ENCODE data around the gene ELOB. TPM values are rescaled to one million over a fixed set of nuclear protein-coding genes. Genes with fewer than 3 reads are reported as not detected.

ELOB gene
- total and polyA plus RNA-seq, 10 of the 15 experiments (the other 5 are each of a cell fraction or from before 2014, with no cell fraction given) = 86.9 to 823 (median 263) TPM

GRCh38 chr16:2753733-2754020, 23.4 kb downstream of the ELOB start:
- in situ Hi-C loops (cut with MboI) (no loop called here), intact Hi-C loops (cut with micrococcal nuclease; ENCODE audit: unreplicated experiment) (loop anchor here (2.0 kb wide), 1 partner anchor 23 kb away; the partner anchor contains the start of gene ELOB)
- RAD21 ChIA-PET (ENCODE audit: unreplicated experiment) = interaction anchor here (0.6 to 1.3 kb wide), 6 partner anchors 21 to 1458 kb away, joined by 3 to 4 read pairs (median 3); partner anchors contain the start of genes ELOB and PRSS27
- Histone ChIP-seq H3K36me3 (ENCODE audit: control insufficient read depth in 2 of 2, insufficient read depth in 2 of 2, low read length in 1 of 2) (peaks cover 16 to 27% of the 10 kb centered on the region in 2 experiments), H3K9ac (ENCODE audit: control insufficient read depth, insufficient read depth, low read length) (peak overlapping the region; percentile 98), H3K79me2 (ENCODE audit: control insufficient read depth, insufficient read depth, low read length) (peaks cover 73% of the 10 kb centered on the region), H3K4me1 (ENCODE audit: control insufficient read depth, insufficient read depth, low read length) (peaks cover 17% of the 10 kb centered on the region; the same call in 1 of the 2 replicates), H3K27me3 (replicated peaks in 1 of 2; ENCODE audit: control insufficient read depth in 2 of 2, insufficient read depth in 2 of 2, low read length in 1 of 2) (no peaks in the 10 kb centered on the region), H3K4me3 (peak overlapping the region; percentile 98), H4K20me1 (ENCODE audit: control insufficient read depth, insufficient read depth) (peaks cover 29% of the 10 kb centered on the region), H3K4me2 (ENCODE audit: control insufficient read depth, insufficient read depth) (peak overlapping the region; percentile 78), H3K27ac (ENCODE audit: control insufficient read depth, insufficient read depth) (peak overlapping the region; percentile 99), H3K9me3 (replicated peaks; ENCODE audit: control insufficient read depth, insufficient read depth, low read length) (no peaks in the 10 kb centered on the region; the same call in 2 of the 3 replicates), H2AFZ (ENCODE audit: control insufficient read depth, low read depth, low read length) (no peak overlapping the region)
- ATAC-seq (no peak), DNase-seq (ENCODE audit: low read depth, low spot score) (no peak), FAIRE-seq (no peak)
- SMC1A ChIA-PET (ENCODE audit: uncharacterized antibody, unreplicated experiment) = interaction anchor here (2.8 kb wide), 1 partner anchor 24 kb away, joined by 7 read pairs; no protein-coding TSS in a partner anchor
- CTCF ChIA-PET = no interaction called here
- POLR2A ChIA-PET = interaction anchor here (1.6 to 3.3 kb wide), 2 partner anchors 23 to 71 kb away, joined by 5 to 27 read pairs; partner anchors contain the start of genes ELOB and KCTD5
- BruUV-seq (replicated peaks) = no TSS peak
- TF ChIP-seq FOXM1 (IDR thresholded peaks at IDR 0.05; ENCODE audit: low read depth, low read length) (0 out of 2 replicates have a peak, but pooled peaks have one; percentile 0), CBFB (IDR thresholded peaks at IDR 0.05; ENCODE audit: low read depth) (no peak)
- under 1% methylated on average over 7 of the region's 7 CpGs for WGBS (ENCODE audit: insufficient coverage, insufficient replicate concordance, low lambda C conversion rate, missing lambda C conversion rate)

- peaks cover 12 to 23% of the 10 kb centered on the region in 2 experiments for H3K36me3 ChIP-seq (ENCODE audit: control insufficient read depth in 2 of 2, insufficient read depth in 2 of 2, low read length in 1 of 2)
- peaks cover 29% of the 10 kb centered on the region for H4K20me1 ChIP-seq (ENCODE audit: control insufficient read depth, insufficient read depth)
- TF ChIP-seq YY1 (IDR thresholded peaks at IDR 0.05; ENCODE audit: low read depth, low read length) = no peak
- peak; percentile 38; the same call in 1 of the 2 replicates for TF ChIP-seq MLLT1 (IDR thresholded peaks at IDR 0.05)
- TF ChIP-seq BACH1 (IDR thresholded peaks at IDR 0.05; ENCODE audit: borderline replicate concordance) = no peak
- peak in 1 of 2 experiments; percentile 45; a peak in 2 of 4 replicates for TF ChIP-seq BHLHE40 (IDR thresholded peaks at IDR 0.05; ENCODE audit: borderline replicate concordance in 1 of 2, low read depth in 2 of 2, low read length in 1 of 2)
- TF ChIP-seq USF1 (IDR thresholded peaks at IDR 0.05; ENCODE audit: borderline replicate concordance, extremely low read length, insufficient read depth, low read depth, low read length) = no peak
- TF ChIP-seq POU2F2 (IDR thresholded peaks at IDR 0.05; ENCODE audit: borderline replicate concordance, low read depth, low read length) = no peak
- no peak for TF ChIP-seq ZNF274 (IDR thresholded peaks at IDR 0.05; ENCODE audit: insufficient read depth, insufficient read length)
- peak; percentile 87; the same call in 1 of the 2 replicates for TF ChIP-seq DPF2 (IDR thresholded peaks at IDR 0.05)
- TF ChIP-seq, protein P1, sequence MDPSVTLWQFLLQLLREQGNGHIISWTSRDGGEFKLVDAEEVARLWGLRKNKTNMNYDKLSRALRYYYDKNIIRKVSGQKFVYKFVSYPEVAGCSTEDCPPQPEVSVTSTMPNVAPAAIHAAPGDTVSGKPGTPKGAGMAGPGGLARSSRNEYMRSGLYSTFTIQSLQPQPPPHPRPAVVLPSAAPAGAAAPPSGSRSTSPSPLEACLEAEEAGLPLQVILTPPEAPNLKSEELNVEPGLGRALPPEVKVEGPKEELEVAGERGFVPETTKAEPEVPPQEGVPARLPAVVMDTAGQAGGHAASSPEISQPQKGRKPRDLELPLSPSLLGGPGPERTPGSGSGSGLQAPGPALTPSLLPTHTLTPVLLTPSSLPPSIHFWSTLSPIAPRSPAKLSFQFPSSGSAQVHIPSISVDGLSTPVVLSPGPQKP (IDR thresholded peaks at IDR 0.05; ENCODE audit: low read depth, low read length) = no peak
Measured at GRCh38 chr16:2752850-2753732, 24.0 kb downstream of the ELOB start.

More at GRCh38 chr16:2752850-2753732, 24.0 kb downstream of the ELOB start:
- in situ Hi-C loops (cut with MboI) = no loop called here
- Histone ChIP-seq H3K27ac (ENCODE audit: control insufficient read depth, insufficient read depth) (peak overlapping the region; percentile 99), H2AFZ (ENCODE audit: control insufficient read depth, low read depth, low read length) (no peak overlapping the region), H3K9ac (ENCODE audit: control insufficient read depth, insufficient read depth, low read length) (peak overlapping the region; percentile 98), H3K4me1 (ENCODE audit: control insufficient read depth, insufficient read depth, low read length) (peaks cover 17% of the 10 kb centered on the region; the same call in 1 of the 2 replicates), H3K79me2 (ENCODE audit: control insufficient read depth, insufficient read depth, low read length) (peaks cover 68% of the 10 kb centered on the region), H3K4me3 (peak overlapping the region; percentile 98), H3K4me2 (ENCODE audit: control insufficient read depth, insufficient read depth) (peak overlapping the region; percentile 78), H3K27me3 (replicated peaks in 1 of 2; ENCODE audit: control insufficient read depth in 2 of 2, insufficient read depth in 2 of 2, low read length in 1 of 2) (no peaks in the 10 kb centered on the region), H3K9me3 (replicated peaks; ENCODE audit: control insufficient read depth, insufficient read depth, low read length) (no peaks in the 10 kb centered on the region; the same call in 2 of the 3 replicates)
- BruUV-seq (replicated peaks) = no TSS peak
- FAIRE-seq = no peak
- WGBS (ENCODE audit: insufficient coverage, insufficient replicate concordance, low lambda C conversion rate, missing lambda C conversion rate) = 1% methylated on average over 49 of the region's 82 CpGs
- intact Hi-C loops (cut with micrococcal nuclease; ENCODE audit: unreplicated experiment) = loop anchor here (2.0 kb wide), 1 partner anchor 24 kb away; the partner anchor contains the start of gene ELOB
- DNase-seq (ENCODE audit: low read depth, low spot score) = no peak
- ChIA-PET POLR2A (interaction anchor here (0.5 to 3.3 kb wide), 6 partner anchors 24 to 426 kb away, joined by 3 to 27 read pairs (median 4); partner anchors contain the start of genes ELOB and KCTD5), SMC1A (ENCODE audit: uncharacterized antibody, unreplicated experiment) (interaction anchor here (1.8 to 2.8 kb wide), 2 partner anchors 23 to 25 kb away, joined by 4 to 7 read pairs; no protein-coding TSS in a partner anchor), RAD21 (ENCODE audit: unreplicated experiment) (interaction anchor here (0.6 to 1.3 kb wide), 10 partner anchors 21 to 1458 kb away, joined by 3 to 6 read pairs (median 3); partner anchors contain the start of genes ELOB and PRSS27), CTCF (no interaction called here)
- ATAC-seq = peak; percentile 64
